CD4-positive, alpha-beta T cell treated with Interleukin-17A for 4 hours (primary cell): ENCODE data around the gene NCLN.
"Not testable (repeated sequence)": the region's sequence is repeated elsewhere in the genome, so short reads cannot be mapped to it uniquely, and the experiment has no call there.

Experiments
- DNase-seq: peaks from one replicate; pipeline ENCODE4 v3.0.0-alpha.2; 2020; ENCODE audit warnings: mixed read lengths

The NCLN gene

DNA sequence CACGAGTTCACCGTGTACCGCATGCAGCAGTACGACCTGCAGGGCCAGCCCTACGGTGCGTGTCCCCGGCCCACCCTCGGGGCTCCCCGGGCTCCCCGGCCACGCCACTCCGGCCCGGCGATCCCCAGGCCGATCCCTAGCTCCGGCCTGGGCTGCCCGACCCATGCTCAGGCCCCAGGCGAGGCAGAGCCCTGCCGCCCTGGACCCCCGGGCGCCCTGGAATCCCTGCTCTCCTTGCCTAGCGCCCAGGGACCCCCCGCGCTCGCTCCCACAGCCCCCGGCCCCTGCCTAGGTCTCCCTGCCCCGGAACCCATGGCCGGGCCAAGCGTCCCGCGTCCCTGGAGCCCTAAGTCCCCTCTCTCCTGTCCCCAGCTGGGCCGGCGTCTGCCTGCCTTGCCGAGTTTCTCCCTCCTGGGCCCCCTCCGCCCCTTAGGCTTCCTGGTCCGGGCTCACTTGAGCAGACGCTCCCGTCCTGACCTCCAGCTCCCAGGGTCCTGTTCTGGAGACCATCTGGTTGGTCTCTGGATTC, 494 bp downstream of the NCLN start:
- DNase-seq = no peak

DNA sequence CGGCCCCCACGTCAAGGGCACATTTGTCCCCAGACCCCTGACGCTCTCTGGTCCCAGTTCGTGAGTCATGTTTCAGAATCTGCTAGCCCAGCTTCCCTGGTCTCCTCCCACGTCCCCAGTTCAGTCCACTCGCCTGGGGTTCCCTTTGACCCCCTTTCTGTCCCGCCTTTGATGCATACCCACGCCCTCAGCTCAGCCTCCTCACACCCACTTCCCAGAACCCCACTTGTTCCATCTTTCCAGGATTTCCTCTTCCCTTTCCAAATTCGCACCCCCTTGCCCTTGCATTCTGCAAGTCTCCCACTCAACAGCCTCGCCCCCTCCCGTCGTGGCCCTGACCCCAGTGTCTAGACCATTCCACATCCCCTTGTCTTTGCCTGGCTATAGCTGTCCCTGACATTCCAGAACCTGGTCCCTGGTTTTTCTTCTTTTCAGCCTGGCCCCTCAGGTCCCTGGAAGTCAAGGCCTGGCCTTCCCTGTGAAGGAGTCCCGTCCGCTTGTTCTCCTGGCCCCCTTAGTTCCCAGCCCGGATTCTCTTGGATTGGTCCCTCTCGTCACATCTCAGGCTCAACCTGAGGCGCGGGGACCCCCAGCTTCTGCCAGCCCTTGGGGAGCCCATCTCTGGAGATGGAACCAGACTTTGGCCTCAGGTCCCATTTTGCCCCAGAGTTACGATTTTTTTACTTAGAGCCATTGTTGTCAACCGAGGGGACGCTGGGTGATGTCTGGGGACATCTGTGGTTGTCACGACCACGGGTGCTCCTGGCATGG, 1.3 kb downstream of the NCLN start:
- no peak for DNase-seq

DNA sequence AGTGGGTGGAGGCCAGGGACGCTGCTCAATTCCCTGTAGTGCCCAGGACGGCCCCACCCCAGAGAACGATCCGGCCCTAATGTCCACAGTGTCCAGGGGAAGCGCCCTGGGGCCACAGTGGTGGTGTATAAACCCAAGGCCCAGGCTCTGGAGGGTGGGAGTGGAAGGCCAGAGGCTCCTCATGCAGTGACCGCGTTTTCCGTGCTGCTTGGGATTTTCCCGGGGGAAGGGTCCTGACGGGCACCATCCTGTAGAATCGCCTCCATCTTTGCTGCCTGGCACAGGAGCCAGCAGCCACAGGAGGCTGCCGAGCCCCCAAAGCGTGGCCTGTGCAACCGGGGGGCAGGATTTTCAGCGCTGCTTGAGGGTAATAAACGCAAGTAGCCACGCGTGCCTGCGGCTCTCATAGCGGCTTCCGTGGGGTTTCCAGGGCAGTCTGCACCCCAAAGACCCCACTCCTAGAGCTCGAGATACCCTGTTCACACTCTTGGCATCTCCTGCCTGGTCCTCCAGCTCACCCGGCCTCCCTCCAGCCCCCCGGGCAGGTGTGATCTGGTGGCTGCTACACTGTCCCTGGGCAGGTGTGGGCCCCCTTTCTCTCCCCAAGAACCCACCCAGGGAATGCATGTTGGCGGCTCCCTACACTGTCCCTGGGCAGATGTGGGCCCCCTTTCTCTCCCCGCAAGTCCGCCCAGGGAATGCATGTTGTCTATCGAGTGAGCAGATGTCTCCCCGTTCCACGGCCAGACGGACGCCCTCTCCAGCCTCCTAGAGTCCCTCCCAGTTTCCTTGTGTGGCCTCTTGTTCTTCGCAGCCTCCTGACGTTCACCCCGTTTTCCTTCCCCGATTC, 2.2 kb downstream of the NCLN start:
- no peak for DNase-seq

DNA sequence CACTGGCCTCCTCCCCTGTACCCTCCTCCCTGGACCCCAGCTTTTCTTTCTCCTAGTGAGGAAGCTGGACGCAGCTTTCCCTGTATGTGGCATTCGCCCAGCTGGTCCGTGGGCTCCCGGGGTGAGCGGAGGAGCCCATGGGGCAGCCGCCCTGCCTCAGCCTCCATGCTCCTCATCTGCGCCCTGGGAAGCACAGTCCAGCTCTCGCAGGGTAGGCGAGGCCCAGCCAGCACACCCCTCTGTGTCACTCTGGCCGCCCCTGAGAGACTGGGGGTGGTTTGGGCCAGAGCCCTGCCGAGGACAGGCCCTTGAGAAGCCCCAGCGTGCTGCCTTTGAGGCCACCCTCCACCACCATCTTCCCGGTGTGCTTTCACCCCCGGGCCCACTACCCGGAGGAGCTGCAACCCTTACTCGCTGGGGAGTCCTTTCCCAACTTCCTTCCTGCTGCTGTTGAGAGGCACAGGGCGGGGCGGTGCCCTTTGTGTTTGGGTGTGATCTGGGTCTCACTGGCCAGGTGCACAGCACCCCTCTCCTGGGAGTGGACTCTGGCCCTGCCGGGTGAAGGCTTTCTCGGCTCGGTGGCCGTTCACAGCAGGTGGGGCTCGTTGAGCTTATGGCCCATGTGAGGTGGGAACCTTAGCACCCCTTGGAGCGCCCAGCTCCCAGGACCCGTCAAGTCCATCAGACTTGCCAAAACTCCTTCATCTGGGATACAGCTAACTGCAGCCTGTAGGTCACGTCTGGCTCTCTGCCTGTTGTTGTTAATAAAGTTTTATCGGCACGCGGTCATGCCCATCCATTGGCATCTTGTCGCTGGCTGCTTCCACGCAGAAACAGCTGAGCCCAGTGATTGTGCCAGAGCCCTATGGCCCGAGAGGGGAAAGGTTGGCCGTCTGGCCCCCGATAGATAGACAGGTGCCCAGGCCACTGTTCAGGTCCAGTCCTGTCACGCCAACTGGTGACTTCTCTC, 3.2 kb downstream of the NCLN start:
- no peak for DNase-seq

DNA sequence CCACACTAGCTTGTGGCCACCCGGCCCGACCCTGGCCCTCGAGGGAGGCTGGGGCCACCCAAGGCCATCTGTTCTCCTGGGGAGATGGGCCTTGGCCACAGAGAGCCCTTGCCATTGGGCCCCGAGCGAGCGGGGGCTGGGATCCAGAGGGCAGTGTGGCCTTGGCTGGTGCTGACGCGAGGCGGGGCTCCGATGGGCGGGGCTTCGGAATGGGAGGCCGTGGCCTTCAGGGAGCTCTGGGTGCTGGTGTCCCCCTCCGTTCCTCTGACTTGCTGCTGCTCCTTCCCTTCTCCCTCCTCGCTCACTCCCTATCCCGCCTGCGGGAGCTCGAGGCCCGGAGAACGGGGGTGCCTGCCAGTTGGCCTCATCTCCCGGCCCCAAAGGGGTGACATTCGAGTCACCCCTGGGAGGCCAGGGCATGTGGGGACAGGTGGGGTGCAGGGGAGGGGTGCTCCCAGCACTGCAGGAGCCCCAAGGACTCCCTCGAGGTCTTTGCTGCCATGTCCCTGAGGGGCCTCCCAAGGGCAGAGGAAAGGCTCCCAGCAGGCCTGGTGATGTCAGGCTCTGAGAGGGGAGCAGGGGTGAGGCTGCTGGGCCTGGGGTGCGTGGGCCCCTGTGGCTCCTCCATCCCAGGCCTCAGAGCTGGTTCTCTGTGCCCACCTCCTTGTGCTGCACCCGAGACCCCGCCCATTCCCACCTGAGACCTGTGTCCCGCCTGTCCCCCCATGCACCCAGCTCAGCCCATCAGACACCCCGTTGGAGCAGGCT, 4.2 kb downstream of the NCLN start:
- no peak for DNase-seq

DNA sequence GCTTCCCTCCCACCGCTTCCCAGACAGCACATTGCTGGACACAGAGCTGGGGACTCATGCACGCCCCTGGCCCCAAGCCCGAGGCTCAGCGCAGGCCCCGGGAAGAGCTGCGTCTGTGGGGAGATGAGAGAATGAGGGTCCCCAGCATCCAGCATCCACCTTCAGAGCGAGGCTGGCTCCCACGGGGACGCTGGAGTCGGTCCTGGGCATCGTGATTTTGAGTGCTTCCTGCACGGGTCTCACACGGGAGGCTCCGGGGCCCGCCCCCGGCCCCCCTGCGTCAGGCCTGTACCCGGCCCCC, 4.7 kb downstream of the NCLN start:
- DNase-seq = no peak

DNA sequence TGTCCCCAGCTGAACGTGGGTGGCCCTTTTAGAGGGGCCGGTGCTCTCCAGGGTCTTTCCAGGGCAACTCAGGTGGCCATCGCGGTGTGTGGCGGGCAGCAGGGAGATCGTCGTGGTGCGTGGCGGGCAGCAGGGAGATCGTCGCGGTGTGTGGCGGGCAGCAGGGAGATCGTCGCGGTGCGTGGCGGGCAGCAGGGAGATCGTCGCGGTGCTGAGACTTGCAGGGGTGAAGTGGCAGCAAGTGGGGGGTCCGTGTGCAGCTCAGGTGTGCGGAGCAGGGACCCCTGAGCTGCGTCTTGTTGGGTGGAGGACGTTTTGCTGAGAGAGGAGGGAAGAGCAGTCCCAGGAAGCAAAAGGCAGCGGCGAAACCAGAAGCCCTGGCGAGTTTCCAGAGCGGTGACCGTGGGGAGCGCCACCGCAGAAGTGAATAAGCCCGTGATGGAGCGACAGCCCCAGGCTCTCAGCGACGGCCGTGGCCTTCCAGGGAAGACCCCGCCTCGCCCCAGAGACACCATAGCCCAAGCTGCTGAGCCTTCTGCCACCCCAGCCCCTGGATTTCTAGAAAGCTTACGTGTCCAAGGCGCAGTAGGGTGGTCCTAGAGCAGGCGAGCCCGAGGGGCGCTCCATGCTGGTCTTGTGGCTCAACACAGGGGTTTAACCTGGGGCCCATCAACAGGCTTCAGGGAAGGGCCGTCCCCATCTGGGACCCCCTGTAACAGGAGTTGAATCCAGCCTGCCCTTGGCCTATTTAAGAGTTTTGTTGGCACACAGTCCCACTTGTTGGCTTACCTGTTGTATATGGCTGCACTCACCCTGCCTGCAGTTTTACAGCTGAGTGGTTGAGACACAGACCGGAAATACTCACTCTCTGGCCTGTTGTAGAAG, 5.4 kb downstream of the NCLN start:
- no peak for DNase-seq

DNA sequence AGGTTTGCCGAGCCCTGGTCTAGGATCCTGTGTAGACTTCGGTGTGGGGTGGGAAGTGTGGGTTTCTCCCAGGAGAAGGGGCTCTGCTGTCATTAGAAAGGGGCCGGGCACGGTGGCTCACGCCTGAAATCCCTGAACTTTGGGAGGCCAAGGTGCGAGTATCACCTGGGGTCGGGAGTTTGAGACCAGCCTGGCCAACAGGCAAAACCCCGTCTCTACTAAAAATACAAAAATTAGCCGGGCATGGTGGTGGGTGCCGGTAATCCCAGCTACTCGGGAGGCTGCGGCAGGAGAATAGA, 6.0 kb downstream of the NCLN start:
- not testable (repeated sequence) for DNase-seq

DNA sequence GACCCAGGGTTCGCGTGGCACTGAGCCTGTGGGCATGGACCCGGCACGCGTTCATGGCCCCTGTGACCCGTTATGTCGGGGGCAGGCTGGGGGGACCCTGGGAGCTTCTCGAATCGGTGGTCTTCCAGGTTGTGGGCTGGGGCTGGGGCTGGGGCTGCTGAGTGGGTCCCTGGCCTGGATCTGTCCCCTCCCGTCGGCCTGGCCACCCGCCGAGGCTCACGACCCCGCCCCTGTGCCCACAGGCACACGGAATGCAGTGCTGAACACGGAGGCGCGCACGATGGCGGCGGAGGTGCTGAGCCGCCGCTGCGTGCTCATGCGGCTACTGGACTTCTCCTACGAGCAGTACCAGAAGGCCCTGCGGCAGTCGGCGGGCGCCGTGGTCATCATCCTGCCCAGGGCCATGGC, 6.5 kb downstream of the NCLN start:
- no peak for DNase-seq

DNA sequence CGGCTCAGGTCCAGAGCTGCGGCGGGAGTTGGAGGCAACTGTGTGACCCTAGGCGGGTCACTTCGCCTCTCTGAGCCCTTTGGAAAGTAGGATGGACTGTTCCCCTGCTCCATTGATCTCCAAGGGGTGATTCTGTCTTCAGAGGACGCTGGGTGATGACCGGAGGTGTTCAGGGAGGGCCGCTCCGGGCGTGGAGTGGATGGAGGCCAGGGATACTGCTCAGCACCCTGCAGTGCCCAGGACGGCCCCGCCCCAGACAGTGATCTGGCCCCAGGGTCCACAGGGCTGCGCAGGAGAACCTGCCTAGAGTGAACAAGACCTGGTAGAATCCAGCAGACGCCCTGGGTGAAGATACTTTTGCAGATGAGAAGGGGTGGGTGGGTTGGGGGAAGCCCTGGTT, 7.0 kb downstream of the NCLN start:
- DNase-seq = no peak

DNA sequence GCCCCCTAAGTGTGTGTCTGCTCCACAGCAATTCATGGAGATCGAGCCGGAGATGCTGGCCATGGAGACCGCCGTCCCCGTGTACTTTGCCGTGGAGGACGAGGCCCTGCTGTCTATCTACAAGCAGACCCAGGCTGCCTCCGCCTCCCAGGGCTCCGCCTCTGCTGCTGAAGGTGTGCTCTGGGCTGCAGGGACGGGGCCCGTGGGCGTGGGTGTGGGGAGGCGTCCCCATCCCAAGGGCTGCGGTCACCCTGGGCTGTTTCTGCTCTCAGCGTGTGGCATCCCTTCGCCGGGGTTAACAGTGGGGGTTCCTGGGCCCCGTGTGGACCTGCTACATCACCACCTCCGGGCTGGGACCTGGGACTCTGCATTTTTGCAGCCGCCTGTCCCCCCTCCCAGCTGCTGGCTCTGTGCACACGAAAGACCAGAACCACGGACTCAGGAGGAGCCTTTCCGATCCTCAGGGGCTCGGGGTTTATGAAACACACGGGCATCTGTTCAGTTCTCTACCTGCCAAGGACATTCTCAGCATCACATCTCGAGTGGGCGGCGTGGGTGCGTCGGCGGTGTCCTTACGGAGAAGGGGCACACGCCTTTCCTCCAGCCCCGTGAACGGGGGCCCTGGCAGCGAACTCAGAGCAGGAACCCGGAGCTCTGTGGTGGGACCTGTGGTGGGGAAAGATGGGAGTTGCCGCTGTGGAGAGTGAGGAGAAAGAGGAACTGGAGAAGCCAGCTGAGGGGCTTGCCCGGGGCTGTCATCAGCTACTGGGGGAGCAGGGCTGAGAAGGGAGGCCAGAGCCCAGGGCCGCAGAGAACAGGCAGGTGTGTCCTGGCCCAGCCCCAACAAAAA, 7.8 kb downstream of the NCLN start:
- DNase-seq = no peak

DNA sequence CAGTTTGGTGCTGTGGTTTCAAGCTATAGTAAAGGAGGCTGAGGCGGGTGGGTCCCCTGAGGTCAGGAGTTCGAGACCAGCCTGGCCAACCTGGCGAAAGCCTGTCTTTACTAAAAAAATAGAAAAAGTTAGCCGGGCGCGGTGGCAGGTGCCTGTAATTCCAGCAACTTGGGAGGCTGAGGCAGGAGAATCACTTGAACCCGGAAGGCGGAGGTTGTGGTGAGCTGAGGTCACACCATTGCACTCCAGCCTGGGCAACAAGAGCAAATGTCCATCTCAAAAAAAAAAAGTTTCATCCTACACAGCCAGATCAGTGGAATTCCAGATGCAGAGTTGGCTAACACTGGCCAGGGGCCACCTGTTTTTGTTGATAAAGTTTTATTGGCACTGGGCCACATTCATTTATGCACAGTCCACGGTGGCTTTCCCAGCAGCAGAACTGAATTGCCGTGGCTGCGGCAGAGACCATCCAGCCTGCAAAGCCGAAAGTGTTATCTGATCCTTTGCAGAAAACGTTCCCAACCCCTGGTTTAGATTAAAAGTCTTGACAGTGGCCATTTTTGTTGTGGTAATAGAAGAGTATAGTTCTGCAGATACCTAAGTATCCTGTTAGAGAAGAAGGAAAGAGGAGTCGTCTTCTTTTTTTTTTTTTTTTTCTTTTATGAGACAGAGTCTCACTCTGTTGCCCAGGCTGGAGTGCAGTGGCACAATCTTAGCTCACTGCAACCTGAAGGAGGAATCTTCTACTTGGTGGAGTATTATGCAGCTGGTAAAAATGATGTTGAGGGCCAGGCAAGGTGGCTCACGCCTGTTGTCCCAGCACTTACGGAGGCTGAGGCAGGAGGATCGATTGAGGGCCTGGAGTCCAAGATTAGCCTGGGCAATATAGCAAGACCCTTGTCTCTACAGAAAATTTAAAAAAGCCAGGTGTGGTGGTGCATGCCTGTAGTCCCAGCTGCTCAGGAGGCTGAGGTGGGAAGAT, 8.7 kb downstream of the NCLN start:
- DNase-seq = no peak

DNA sequence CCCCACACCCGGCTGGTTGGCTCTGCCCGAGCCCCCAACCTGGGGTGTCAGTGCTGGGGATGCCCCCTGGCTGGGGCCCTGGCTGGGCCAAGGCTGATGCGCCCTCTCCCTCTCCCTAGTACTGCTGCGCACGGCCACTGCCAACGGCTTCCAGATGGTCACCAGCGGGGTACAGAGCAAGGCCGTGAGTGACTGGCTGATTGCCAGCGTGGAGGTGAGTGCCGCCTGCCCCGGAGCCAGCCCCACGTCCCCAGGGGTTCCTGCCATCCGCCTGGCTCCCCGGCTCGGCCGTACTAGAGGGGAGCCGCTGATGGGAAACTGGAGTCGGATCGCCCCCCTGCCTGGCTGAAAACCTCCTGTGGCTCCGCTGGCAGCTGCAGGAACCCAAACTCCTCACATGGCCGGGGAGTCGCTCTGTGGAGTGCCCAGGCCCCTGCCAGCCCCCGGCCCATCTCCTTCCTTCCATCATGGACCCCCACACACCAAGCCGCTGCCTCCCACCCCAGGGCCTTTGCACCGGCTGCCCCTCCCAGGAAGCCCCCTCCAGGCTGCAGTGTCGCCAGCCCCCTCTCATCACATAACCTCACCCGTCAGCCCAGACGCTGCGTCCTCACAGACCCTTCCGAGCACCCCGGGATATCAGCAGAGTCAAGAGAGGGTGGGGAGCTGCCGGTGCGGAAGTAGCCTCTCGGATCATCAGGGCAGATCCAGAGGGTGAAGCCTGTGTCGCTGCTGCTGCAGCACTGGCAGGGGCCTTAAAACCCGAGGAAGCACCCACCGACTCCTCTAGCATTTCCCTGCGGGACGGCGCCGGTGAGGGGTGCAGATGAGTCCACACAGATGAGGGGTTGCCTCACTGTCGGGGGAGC, 10.6 kb downstream of the NCLN start:
- DNase-seq = no peak

DNA sequence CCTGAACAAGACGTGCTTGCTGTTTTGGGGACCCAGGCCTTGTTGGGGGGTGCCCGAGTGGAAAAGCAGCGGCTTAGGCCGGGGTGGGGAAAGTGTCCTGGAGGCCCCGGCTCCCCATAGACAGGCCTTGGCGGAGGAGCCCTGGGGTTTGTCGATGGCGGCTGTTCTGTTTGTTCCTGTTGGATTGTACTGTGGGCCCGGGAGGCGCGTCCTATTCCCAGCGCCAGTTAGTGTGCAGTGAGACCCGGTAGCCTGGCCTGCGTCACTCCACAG, 11.1 kb downstream of the NCLN start:
- DNase-seq = no peak

DNA sequence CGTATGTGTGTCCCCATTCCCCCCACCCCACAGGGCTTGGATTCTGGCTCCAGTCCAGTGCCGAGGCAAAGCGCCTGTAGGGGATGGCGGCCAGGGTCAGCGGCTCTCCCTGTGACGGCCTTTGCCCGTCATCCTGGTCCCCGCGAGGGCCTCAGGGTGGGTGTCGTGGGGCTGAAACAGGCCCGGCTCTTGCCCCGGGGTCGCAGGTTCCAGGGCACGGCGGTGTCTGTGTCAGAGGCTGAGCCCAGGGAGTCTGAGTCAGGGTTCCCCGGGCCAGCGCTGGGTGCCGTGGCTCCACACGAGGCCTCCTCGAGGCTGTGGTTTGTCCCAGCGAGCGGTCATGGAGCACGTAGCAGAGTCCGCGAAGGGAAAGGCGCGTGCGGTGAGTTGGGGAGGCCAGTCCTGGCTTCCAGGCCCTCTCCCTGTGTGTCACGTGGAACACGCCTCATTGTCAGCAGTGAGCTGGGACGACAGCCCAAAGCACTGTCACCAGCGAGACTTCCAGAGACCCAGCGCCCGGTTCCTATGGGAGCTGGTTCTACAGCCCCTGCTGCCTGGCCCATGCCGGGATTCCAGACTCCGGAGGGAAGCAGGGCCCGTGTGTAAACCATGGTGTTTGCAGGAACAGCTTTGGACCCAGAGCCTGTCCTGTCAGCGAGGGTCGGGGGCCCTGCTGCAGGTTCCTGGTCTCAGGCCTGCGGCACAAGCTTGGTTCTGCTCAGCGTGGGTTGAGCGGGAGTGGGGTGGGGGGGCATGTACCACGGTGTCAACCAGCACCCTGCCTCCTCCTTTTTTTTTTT, 13.4 kb downstream of the NCLN start:
- DNase-seq = no peak

DNA sequence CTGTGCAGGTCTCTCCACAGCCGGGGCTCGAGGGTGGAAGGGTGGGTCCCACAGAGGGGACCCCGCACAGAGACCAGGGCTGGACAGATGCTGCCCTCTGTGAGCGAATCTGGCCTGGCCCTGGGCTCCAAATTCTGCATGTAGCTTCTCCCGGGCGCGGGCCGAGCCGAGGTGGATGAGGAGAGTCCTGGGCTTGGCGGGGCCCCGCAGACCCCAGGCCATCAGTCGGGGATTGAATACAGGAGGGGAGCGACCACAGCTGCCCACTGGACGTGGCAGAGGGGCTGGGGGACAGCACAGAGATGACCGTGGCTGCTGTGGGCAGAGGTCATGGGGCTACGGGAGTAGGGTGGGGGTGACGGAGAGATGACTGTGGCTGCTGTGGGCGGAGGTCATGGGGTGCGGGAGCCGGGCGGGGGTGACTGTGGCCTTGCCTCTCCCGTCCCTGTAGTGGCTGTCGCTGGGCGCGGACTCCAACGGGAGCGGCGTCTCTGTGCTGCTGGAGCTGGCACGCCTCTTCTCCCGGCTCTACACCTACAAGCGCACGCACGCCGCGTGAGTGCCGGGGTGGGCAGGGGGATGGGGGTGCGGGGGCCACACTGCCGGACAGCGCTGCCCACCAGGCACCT, 15.5 kb downstream of the NCLN start:
- DNase-seq = no peak

DNA sequence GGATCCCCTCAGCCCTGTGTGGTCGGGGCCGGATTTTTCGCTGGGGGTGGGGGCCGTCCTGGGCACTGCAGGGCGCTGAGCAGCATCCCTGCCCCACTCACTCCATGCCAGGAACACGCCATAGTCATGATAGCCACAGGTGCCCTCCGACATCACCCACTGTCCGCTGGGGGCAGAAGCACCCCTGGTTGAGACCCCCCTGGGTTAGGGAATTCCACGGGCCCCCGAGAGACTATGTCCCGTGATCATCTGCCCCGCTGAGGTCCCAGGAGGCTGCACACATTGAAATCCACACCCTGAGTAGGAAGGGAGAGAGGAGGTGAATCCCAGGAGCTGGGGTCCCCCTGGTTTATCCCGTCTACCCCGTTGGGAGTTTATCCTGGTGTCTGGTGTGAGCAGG, 16.2 kb downstream of the NCLN start:
- no peak for DNase-seq
